H7 (cell line): Measurements from ENCODE around the gene SLC39A11. TPM values are rescaled to one million over a fixed set of nuclear protein-coding genes. Genes with fewer than 3 reads are reported as not detected.

Experiments used
- DNase-seq: peaks from one replicate; pipeline ENCODE4 v3.0.0; 2012
- H3K27me3 ChIP-seq: 2 replicates; pipeline ENCODE4 v1.6.0; 2011; ENCODE audit warnings: mild to moderate bottlenecking, low read length; ENCODE audit not compliant: control insufficient read depth, insufficient read depth
- H3K36me3 ChIP-seq: replicated peaks from 2 replicates; pipeline ENCODE4 v1.5.1; 2011; ENCODE audit warnings: low read length; ENCODE audit not compliant: control insufficient read depth, insufficient read depth
- H3K4me3 ChIP-seq: 2 replicates; pipeline ENCODE4 v1.5.1; 2011; ENCODE audit warnings: low read depth, mild to moderate bottlenecking, control low read depth, low read length, moderate library complexity; ENCODE audit not compliant: insufficient read depth
- total RNA-seq: library from RNA; depleted of rRNA; stranded (reverse); fragments of >200 nt; shearing (Covaris generic); gene quantifications from 2 replicates; pipeline ENCODE4 v1.2.3, GENCODE V29; 2014

Gene SLC39A11
- total RNA-seq, 1 experiment from 2014 or later, result 6.8 TPM

DNA sequence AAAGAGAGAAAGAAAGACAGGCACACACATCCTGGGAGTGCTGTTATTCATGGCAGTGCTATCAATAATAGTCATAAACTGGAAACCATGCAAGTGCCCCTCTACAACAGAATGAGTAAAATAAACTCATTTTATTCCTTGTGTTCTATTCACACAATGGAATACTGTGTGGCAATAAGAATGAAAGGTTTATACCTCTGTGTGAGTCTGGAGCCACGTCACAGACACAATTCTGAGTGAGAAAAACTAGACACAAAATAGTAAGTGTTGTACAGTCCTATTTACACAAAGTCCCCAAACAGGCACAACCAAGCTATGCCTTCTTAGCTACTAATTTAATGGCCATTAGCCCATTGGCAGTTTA is 429.7 kb downstream of the SLC39A11 start:
- no peak for DNase-seq
- no peak overlapping the region for H3K4me3 ChIP-seq
- H3K27me3 ChIP-seq, result no peaks in the 10 kb centered on the region; the same call in 1 of the 2 replicates
- no peaks in the 10 kb centered on the region for H3K36me3 ChIP-seq

- H3K36me3 ChIP-seq, result no peaks in the 10 kb centered on the region
- DNase-seq, result no peak
These were observed 430.3 kb downstream of the SLC39A11 start for GRCh38 chr17:72661945-72662826.

DNA sequence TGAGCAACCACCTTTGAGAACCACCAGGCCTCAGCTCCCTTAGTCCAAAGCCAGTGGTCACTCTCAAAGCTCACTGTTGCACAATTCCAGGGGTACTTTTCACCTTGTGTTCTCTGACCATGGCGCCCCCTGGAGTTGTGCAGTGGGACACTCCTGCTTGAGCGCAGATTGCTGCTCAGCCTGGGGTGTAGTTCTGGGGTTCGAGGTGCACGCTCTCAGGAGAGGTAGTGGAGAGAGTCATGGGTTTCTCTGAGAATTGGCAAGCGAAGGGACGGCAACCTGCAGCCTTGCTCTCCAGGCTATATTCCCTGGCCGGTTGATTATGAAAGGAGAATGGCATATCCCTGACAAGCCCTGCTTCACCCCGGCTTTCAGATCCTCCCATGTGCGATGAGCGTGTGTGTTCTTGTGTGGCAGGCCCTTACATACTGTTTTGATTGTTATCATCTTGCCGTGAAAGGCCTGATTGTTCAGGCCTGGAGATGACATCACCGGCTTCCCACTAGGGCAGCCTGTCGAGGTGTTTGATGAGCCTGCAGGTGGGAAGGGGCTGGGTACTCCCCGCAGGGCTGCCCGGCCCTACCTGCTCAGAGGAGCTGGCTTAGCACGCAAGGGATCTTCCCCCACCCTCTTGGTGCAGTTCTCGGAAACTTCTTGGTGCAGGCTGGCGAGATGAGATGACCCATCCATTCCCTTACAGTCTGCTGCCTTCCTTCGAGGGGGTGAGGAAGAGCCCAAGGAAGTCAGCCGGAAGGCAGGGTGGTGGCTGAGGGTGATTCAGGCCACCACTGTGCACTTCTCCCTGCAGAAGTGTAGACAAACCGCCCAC is 431.2 kb downstream of the SLC39A11 start:
- peak; percentile 39 for DNase-seq
- Histone ChIP-seq H3K36me3 (no peaks in the 10 kb centered on the region), H3K4me3 (no peak overlapping the region), H3K27me3 (no peaks in the 10 kb centered on the region; the same call in 1 of the 2 replicates)

More at GRCh38 chr17:72661945-72662826, 430.3 kb downstream of the SLC39A11 start:
- no peak overlapping the region for H3K4me3 ChIP-seq
- no peaks in the 10 kb centered on the region; the same call in 1 of the 2 replicates for H3K27me3 ChIP-seq

DNA sequence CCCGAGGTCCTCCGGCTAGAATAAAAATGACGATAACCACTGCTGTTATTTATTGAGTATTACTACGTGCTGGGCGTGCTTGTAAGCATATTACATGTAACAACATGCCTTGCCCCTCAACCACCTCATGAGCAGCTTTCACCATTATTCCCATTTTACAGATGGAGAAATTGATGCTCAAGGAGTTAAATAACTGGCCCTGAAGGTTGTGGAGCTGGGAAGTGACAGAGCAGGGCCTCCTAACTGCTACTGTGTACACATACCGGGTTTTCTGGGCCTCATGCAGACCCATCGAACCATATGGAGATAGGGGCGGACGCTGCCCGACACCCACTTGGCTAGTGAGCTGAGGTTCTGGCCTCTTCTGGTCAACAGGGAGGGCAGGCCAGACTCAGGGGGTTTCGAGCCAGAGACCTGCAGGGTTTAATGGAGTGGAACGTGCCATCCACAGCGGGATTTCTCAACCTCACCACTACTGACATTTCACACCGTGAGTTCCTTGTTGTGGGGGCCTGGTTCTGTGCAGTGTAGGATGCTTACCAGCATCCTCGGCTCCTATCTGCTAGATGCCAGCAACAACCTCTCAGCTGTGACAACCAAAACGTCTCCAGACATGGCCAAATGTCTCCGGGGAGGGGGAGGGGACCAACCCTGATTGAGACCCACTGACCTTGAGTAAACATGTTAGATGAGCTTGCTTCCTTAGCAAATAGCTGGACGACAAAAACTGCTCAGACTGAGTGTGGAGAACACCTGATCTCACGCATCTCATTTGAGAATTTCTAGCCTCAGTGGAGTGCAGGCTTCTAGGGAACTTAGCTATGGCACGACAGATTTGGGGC is 432.0 kb downstream of the SLC39A11 start:
- DNase-seq, result no peak
- Histone ChIP-seq H3K36me3 (no peaks in the 10 kb centered on the region), H3K4me3 (no peak overlapping the region), H3K27me3 (no peaks in the 10 kb centered on the region)

DNA sequence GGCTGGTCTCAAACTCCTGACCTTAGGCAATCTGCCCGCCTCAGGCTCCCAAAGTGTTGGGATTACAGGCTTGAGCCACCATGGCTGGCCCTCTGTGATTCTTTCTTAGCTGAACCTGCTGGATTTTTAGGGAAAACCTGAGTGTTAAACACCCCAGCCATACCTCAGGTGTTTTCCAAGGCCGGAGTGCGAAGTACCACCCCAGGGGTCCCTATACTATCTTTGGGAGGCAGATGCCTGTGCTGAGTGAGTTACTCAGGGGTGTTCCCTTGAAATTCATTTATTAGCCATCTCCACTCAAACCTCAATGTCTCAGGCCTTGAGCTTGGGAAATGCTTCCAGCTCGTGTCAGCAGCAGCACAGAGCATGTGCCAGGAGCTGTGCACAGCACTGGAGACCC is 432.7 kb downstream of the SLC39A11 start:
- Histone ChIP-seq H3K36me3 (no peaks in the 10 kb centered on the region), H3K4me3 (no peak overlapping the region), H3K27me3 (no peaks in the 10 kb centered on the region)
- DNase-seq, result no peak

GRCh38 chr17:72658675-72659074 is 433.8 kb downstream of the SLC39A11 start:
- H3K4me3 ChIP-seq, result no peak overlapping the region
- DNase-seq, result no peak
- H3K27me3 ChIP-seq, result no peaks in the 10 kb centered on the region
- no peaks in the 10 kb centered on the region for H3K36me3 ChIP-seq

DNA sequence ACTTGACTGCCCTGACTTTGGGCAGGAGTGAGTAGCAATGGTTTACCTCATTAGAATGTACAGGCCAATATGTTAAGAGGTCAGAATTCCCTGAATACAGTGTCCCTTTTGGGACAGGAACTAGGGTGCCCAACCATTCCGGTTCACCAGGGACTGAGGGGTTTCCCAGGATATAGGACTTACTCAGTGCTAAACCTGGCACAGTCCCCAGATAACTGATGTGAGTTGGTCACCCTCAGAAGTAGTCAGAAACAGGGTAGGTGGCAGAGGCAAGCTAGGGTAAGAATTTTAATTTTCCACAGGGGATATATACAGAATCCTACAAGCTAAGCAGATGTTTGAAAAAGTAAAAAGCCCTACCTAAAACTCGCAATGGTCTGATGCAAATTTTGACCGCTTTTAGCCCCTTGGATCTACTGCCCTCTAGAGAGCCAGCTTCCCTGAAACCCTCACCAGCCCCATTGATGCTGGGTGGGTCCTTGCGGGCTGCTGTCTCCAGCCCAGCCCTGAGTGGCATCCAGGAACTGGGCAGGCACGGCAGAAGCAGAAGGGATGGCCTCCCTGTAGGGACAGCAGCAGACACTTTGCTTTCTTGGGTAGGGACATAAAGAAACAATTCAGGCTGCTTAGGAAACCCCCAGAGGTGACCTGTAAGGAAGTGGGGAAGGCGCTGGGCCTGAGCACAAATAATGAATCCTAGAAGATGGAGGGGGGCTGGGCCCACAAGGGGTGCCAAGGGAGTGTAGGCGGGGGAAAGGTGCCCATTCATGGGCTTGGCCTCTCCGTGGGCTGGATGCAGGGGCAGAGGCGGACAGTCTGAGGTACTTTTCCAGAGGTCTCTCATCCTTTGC is 434.8 kb downstream of the SLC39A11 start:
- DNase-seq, result peak; percentile 74
- no peaks in the 10 kb centered on the region for H3K27me3 ChIP-seq

DNA sequence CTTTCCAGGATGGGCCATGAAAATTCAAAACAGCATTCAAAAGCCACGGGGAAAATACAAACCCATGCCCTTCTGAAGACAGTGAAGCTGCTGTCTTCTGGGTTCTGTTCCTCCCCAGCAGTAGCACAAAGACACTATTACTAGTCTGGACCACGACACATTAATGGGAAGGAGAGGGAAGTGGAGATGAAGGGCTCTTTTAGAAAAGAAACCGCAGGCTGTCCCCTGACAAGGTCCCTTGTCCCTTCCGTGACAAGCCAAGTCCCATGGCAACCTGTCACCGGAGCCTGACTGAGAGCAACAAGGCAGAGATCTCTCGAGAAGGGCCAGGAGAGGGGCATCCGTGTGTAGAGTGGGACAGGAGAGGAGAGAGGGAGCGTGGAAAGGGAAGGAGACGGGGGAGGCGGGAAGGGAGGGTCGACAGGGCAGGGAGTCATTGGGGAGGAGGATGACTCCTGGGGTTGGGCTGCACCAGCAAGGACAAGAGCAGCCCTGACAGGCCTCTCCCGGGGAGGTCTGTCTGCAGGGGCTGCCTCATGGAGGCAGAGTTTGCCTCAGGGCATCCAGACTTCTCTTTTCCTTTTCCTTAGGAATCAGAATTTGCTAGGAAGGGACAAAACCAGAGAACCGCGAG is 436.2 kb downstream of the SLC39A11 start:
- no peaks in the 10 kb centered on the region for H3K27me3 ChIP-seq
- no peak for DNase-seq
- no peaks in the 10 kb centered on the region for H3K36me3 ChIP-seq
- no peak overlapping the region for H3K4me3 ChIP-seq

More for the DNA sequence above, 434.8 kb downstream of the SLC39A11 start:
- no peak overlapping the region for H3K4me3 ChIP-seq
- no peaks in the 10 kb centered on the region for H3K36me3 ChIP-seq

GRCh38 chr17:72654706-72655105 is 437.8 kb downstream of the SLC39A11 start:
- Histone ChIP-seq H3K27me3 (no peaks in the 10 kb centered on the region), H3K4me3 (no peak overlapping the region), H3K36me3 (no peaks in the 10 kb centered on the region)
- DNase-seq, result no peak

DNA sequence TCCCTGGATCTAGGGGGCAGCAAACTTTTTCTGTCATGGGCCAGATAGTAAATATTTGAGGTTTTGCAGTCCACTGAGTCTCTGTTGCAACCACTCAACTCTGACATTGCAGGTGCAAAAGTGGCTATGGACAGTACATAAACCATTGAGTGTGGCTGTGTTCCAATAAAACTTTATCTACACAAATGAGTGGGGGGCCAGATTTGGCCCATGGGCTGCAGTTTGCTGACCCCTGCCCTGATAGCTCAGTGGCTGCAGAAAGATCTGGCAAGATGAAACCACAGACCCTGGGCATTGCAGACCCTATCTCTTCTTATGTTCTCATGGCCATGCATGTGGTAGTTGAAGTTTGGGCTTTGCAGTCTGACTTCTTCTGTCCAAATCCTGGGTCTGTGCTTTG is 440.5 kb downstream of the SLC39A11 start:
- Histone ChIP-seq H3K27me3 (no peaks in the 10 kb centered on the region), H3K36me3 (no peaks in the 10 kb centered on the region), H3K4me3 (no peak overlapping the region)
- no peak for DNase-seq

DNA sequence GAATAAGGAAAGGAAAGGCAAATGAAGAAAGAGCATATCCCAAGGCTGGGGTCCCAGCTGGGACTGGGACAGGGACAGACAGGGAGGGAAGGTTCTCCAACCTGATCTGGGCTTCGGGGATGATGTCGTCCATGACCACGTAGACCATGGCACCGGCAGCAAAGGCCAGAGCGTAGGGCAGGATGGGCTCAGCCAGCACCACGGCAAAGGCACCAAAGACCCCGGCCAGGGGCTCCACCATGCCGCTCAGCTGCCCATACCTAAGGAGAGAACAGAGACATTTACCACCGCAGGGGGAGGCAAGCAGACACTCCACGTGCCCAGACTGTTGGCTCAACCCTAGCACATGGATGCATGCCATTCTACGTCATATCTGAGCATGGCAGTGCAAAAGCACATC is 443.8 kb downstream of the SLC39A11 start:
- Histone ChIP-seq H3K27me3 (no peaks in the 10 kb centered on the region), H3K4me3 (no peak overlapping the region), H3K36me3 (no peaks in the 10 kb centered on the region)
- DNase-seq, result no peak

DNA sequence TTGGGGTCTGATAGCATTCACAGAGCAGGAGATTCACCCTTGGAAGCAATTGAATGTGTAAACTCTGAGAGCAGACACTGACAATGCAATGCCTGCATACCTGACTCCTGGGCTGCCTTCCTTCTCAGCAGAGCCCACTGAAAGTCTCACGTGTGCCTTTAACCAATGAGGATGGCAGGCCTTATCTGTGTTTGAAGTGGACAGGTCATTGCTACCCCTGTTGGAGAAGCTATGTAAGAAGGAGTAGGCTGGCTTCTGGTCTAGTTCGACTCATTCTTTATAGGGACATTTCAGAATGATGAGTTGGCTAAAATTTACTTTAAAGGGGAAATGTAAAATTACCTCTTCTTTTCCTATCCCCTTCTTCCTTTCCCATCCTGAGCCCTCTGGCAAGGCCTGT is 446.3 kb downstream of the SLC39A11 start:
- Histone ChIP-seq H3K36me3 (no peaks in the 10 kb centered on the region), H3K4me3 (no peak overlapping the region), H3K27me3 (no peaks in the 10 kb centered on the region)
- no peak for DNase-seq

DNA sequence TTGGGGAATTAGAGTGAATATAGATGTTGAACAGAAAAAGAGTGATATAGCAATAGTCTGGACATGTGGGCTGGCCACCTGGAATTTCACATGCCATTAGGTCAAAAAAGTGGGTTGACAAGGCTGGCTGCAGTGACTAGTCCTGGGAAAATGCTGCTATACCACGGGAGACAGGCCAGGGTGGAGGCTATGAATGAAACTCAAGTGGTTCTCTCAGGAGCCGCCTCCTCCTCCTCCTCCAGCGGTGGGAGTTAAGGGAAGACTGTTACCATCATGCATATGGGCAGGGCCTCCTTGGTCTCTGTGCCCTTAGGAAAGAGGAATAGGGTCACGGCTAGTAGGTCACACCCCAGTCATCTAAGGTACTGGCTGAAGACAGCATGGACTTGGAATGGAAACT is 448.0 kb downstream of the SLC39A11 start:
- no peaks in the 10 kb centered on the region for H3K36me3 ChIP-seq
- no peaks in the 10 kb centered on the region for H3K27me3 ChIP-seq
- H3K4me3 ChIP-seq, result no peak overlapping the region
- DNase-seq, result no peak
